H9 (cell line): ENCODE data around the gene KCNIP3. TPM values are rescaled to one million over a fixed set of nuclear protein-coding genes. Genes with fewer than 3 reads are reported as not detected.

Experiments used
- DNase-seq: peaks from one replicate; pipeline ENCODE4 v3.0.0-alpha.2; 2017
- H2AFZ ChIP-seq: one replicate; pipeline ENCODE4 v1.6.1; 2013; ENCODE audit warnings: mild to moderate bottlenecking, low read length, control low read depth, moderate library complexity
- H2AK5ac ChIP-seq: 2 replicates; pipeline ENCODE4 v1.6.1; 2013; ENCODE audit warnings: low read length, control low read depth, mixed read lengths; ENCODE audit not compliant: insufficient read length
- H2BK120ac ChIP-seq: one replicate; pipeline ENCODE4 v1.6.1; 2013; ENCODE audit warnings: low read depth, mild to moderate bottlenecking, low read length, control low read depth, inconsistent platforms; ENCODE audit not compliant: poor library complexity, severe bottlenecking
- H2BK12ac ChIP-seq: 2 replicates; pipeline ENCODE4 v1.6.1; 2013; ENCODE audit warnings: low read length, control low read depth, mixed read lengths, low read depth; ENCODE audit not compliant: insufficient read length
- H2BK15ac ChIP-seq: 2 replicates; pipeline ENCODE4 v1.6.1; 2013; ENCODE audit warnings: low read depth, low read length, control low read depth
- H2BK20ac ChIP-seq: one replicate; pipeline ENCODE4 v1.6.1; 2013; ENCODE audit warnings: low read depth, mild to moderate bottlenecking, low read length, control low read depth, inconsistent platforms; ENCODE audit not compliant: poor library complexity, severe bottlenecking
- H2BK5ac ChIP-seq: 2 replicates; pipeline ENCODE4 v1.6.1; 2013; ENCODE audit warnings: low read length, control low read depth, mixed read lengths; ENCODE audit not compliant: insufficient read length
- H3K14ac ChIP-seq: 2 replicates; pipeline ENCODE4 v1.6.1; 2013; ENCODE audit warnings: low read length, control low read depth; ENCODE audit not compliant: insufficient read depth
- H3K18ac ChIP-seq: 2 replicates; pipeline ENCODE4 v1.6.1; 2013; ENCODE audit warnings: low read depth, mild to moderate bottlenecking, mixed read lengths, low read length, control low read depth; ENCODE audit not compliant: insufficient read length
- H3K23ac ChIP-seq: 2 replicates; pipeline ENCODE4 v1.6.1; 2013; ENCODE audit warnings: low read length, control low read depth, mixed read lengths, low read depth; ENCODE audit not compliant: insufficient read length
- H3K23me2 ChIP-seq: 2 replicates; pipeline ENCODE4 v1.6.1; 2013; ENCODE audit warnings: low read depth, mild to moderate bottlenecking, mixed read lengths, low read length, control low read depth; ENCODE audit not compliant: insufficient read length, poor library complexity, severe bottlenecking
- H3K27ac ChIP-seq: 2 replicates; pipeline ENCODE4 v1.5.1; 2013; ENCODE audit warnings: low read length, control low read depth, mixed read lengths, low read depth; ENCODE audit not compliant: insufficient read length
- H3K27me3 ChIP-seq: 2 replicates; pipeline ENCODE4 v1.6.1; 2013; ENCODE audit warnings: low read length, control low read depth, inconsistent platforms; ENCODE audit not compliant: insufficient read depth
- H3K4ac ChIP-seq: 2 replicates; pipeline ENCODE4 v1.6.1; 2013; ENCODE audit warnings: low read depth, mild to moderate bottlenecking, control low read depth, inconsistent platforms, low read length, moderate library complexity
- H3K4me1 ChIP-seq: 2 replicates; pipeline ENCODE4 v1.6.1; 2013; ENCODE audit warnings: low read length, control low read depth, inconsistent platforms; ENCODE audit not compliant: insufficient read depth
- H3K4me2 ChIP-seq: 2 replicates; pipeline ENCODE4 v1.6.1; 2013; ENCODE audit warnings: low read length, control low read depth, mixed read lengths; ENCODE audit not compliant: insufficient read length, insufficient read depth
- H3K56ac ChIP-seq: 2 replicates; pipeline ENCODE4 v1.6.1; 2013; ENCODE audit warnings: low read depth, mild to moderate bottlenecking, mixed read lengths, low read length, control low read depth; ENCODE audit not compliant: insufficient read length
- H3K79me1 ChIP-seq: 2 replicates; pipeline ENCODE4 v1.6.1; 2013; ENCODE audit warnings: low read depth, mild to moderate bottlenecking, moderate library complexity, low read length, control low read depth, inconsistent platforms; ENCODE audit not compliant: insufficient read depth, poor library complexity, severe bottlenecking
- H3K79me2 ChIP-seq: 2 replicates; pipeline ENCODE4 v1.6.1; 2013; ENCODE audit warnings: low read length, control low read depth, inconsistent platforms; ENCODE audit not compliant: insufficient read depth
- H3K9ac ChIP-seq: 2 replicates; pipeline ENCODE4 v1.6.1; 2013; ENCODE audit warnings: low read length, control low read depth, mixed read lengths; ENCODE audit not compliant: insufficient read length; ENCODE audit errors: extremely low read depth
- H3K9me3 ChIP-seq: one replicate; pipeline ENCODE4 v1.6.1; 2013; ENCODE audit warnings: low read depth, low read length, inconsistent platforms; ENCODE audit not compliant: control insufficient read depth
- H3T11ph ChIP-seq: one replicate; pipeline ENCODE4 v1.6.1; 2013; ENCODE audit warnings: mild to moderate bottlenecking, low read length, control low read depth, inconsistent platforms
- H4K20me1 ChIP-seq: one replicate; pipeline ENCODE4 v1.6.1; 2013; ENCODE audit not compliant: control insufficient read depth, insufficient read length, insufficient read depth
- H4K5ac ChIP-seq: 2 replicates; pipeline ENCODE4 v1.6.1; 2013; ENCODE audit warnings: low read depth, mild to moderate bottlenecking, mixed read lengths, low read length, control low read depth; ENCODE audit not compliant: insufficient read length
- H4K8ac ChIP-seq: replicated peaks from 2 replicates; pipeline ENCODE4 v1.6.1; 2013; ENCODE audit warnings: low read length, control low read depth, mixed read lengths, low read depth; ENCODE audit not compliant: insufficient read length
- H4K91ac ChIP-seq: 2 replicates; pipeline ENCODE4 v1.6.1; 2013; ENCODE audit warnings: low read depth, mild to moderate bottlenecking, moderate library complexity, mixed read lengths, low read length, control low read depth; ENCODE audit not compliant: insufficient read length
- H3K27ac Mint-ChIP-seq, 3 experiments: 2 replicates in 2 of 3; 3 replicates in 1 of 3; pipeline ENCODE4 v1.8.0; 2020 to 2021; ENCODE audit warnings: mixed read lengths in 3 of 3, mild to moderate bottlenecking in 1 of 3, moderate library complexity in 1 of 3
- H3K27me3 Mint-ChIP-seq: 2 replicates; pipeline ENCODE4 v1.8.0; 2021; ENCODE audit warnings: low read depth, mild to moderate bottlenecking, moderate library complexity, mixed read lengths
- H3K36me3 Mint-ChIP-seq, 3 experiments: 2 replicates in 2 of 3; 3 replicates in 1 of 3; pipeline ENCODE4 v1.8.0; 2020 to 2021; ENCODE audit warnings: low read depth in 3 of 3, mixed read lengths in 3 of 3; ENCODE audit not compliant: insufficient read depth in 1 of 3
- H3K4me1 Mint-ChIP-seq, 2 experiments: 2 replicates each; pipeline ENCODE4 v1.8.0; 2020; ENCODE audit warnings: mixed read lengths in 2 of 2
- H3K4me3 Mint-ChIP-seq, 2 experiments: 2 replicates in 1 of 2; 3 replicates in 1 of 2; pipeline ENCODE4 v1.8.0; 2020 to 2021; ENCODE audit warnings: mild to moderate bottlenecking in 2 of 2, mixed read lengths in 2 of 2, moderate library complexity in 1 of 2
- H3K9me3 Mint-ChIP-seq, 2 experiments: 2 replicates in 1 of 2; 3 replicates in 1 of 2; pipeline ENCODE4 v1.8.0; 2020; ENCODE audit warnings: mild to moderate bottlenecking in 2 of 2, mixed read lengths in 2 of 2, moderate library complexity in 1 of 2
- WGBS: extraction: QIAGEN DNeasy Blood & Tissue Kit; methylation state at CpG from one replicate; pipeline ENCODE4 v1.1.7; 2013; ENCODE audit warnings: missing lambda C conversion rate, low lambda C conversion rate, mixed read lengths; ENCODE audit not compliant: insufficient read length; ENCODE audit errors: extremely low coverage; 5-methylcytosine and 5-hydroxymethylcytosine counted together
- total RNA-seq: library from RNA; stranded (reverse); gene quantifications from 2 replicates; pipeline ENCODE4 v1.2.1, GENCODE V29; 2021
- TF ChIP-seq, protein P1 (sequence below): fragments of 200-600 bp; sonication (generic); conservative IDR thresholded peaks from 3 replicates; pipeline ENCODE4 v1.8.0; 2021; ENCODE audit warnings: antibody characterized with exemption, mild to moderate bottlenecking

KCNIP3 gene
- total RNA-seq, 1 experiment from 2014 or later = 1.5 TPM

DNA sequence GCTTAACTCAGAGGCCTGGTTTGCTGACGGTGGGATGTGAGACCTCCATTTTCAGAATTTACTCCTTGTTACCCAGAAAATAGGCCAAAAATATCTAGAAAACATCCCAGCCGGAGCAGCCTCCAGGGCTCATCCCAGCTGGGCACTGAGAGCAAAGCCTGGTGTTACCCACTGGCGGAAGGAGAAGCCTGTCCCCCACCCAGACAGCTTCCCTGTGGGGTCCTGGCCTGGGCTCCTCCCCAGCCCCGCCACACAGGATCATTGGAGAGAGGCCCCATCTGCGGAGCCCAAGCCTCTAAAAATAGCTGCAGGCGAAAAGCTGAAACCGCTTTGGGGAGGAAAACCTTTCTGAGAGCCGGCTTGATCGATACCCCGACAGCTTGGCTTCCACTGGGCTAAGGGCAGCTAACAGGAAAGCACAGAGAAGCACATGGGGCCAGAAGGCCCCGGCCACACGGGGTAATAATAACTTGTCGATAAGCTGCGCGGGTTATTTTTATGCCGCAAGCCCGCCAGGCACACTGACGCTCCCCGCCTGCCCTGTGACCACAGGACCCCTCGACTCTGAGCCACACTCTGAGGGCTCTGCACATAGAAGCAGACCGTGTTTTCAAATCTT lies 78.5 kb downstream of the KCNIP3 start:
- Mint-ChIP-seq H3K4me3 (no peak overlapping the region), H3K9me3 (no peaks in the 10 kb centered on the region), H3K27ac (peak overlapping the region in 2 of 3 experiments; percentile 65 to 85; a peak in 3 of 7 replicates), H3K27me3 (peaks cover 10% of the 10 kb centered on the region), H3K36me3 (no peaks in the 10 kb centered on the region), H3K4me1 (peaks cover 13 to 23% of the 10 kb centered on the region in 2 experiments)
- Histone ChIP-seq H3K9me3 (no peaks in the 10 kb centered on the region), H3K18ac (no peak overlapping the region), H3K14ac (no peak overlapping the region), H4K20me1 (no peaks in the 10 kb centered on the region), H3K79me2 (no peaks in the 10 kb centered on the region), H2BK15ac (no peak overlapping the region), H2BK20ac (no peak overlapping the region), H3K4me1 (no peaks in the 10 kb centered on the region), H2BK12ac (no peak overlapping the region), H4K91ac (no peak overlapping the region), H3K4ac (no peak overlapping the region), H2BK120ac (no peak overlapping the region), H3K56ac (no peak overlapping the region), H2AFZ (no peak overlapping the region), H4K5ac (no peak overlapping the region), H2AK5ac (no peak overlapping the region), H3T11ph (no peak overlapping the region), H3K9ac (no peak overlapping the region), H2BK5ac (no peak overlapping the region), H3K79me1 (no peaks in the 10 kb centered on the region), H3K4me2 (no peak overlapping the region), H3K23me2 (no peaks in the 10 kb centered on the region), H3K27ac (no peak overlapping the region), H3K27me3 (no peaks in the 10 kb centered on the region), H3K23ac (no peak overlapping the region), H4K8ac (no peak overlapping the region)
- no CpG with 5 or more reads among the region's 21 CpGs for WGBS
- peak; percentile 10 for DNase-seq
- TF ChIP-seq, protein P1, sequence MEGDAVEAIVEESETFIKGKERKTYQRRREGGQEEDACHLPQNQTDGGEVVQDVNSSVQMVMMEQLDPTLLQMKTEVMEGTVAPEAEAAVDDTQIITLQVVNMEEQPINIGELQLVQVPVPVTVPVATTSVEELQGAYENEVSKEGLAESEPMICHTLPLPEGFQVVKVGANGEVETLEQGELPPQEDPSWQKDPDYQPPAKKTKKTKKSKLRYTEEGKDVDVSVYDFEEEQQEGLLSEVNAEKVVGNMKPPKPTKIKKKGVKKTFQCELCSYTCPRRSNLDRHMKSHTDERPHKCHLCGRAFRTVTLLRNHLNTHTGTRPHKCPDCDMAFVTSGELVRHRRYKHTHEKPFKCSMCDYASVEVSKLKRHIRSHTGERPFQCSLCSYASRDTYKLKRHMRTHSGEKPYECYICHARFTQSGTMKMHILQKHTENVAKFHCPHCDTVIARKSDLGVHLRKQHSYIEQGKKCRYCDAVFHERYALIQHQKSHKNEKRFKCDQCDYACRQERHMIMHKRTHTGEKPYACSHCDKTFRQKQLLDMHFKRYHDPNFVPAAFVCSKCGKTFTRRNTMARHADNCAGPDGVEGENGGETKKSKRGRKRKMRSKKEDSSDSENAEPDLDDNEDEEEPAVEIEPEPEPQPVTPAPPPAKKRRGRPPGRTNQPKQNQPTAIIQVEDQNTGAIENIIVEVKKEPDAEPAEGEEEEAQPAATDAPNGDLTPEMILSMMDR = no peak
